Dendritic cell treated with granulocyte-macrophage colony-stimulating factor and Interleukin-4, amounts not matched to agents 40 ng/mL and 50 ng/mL, for 4 days (primary cell): ENCODE data around the gene MOB3B.

Experiments
- H3K27ac Mint-ChIP-seq: one replicate; pipeline ENCODE4 v1.8.0; 2022; ENCODE audit warnings: mild to moderate bottlenecking, mixed read lengths
- H3K27me3 Mint-ChIP-seq: one replicate; pipeline ENCODE4 v1.8.0; 2022; ENCODE audit warnings: mild to moderate bottlenecking, mixed read lengths
- H3K36me3 Mint-ChIP-seq: one replicate; pipeline ENCODE4 v1.8.0; 2022; ENCODE audit warnings: low read depth, mixed read lengths
- H3K4me1 Mint-ChIP-seq: one replicate; pipeline ENCODE4 v1.8.0; 2022; ENCODE audit warnings: low read depth, mixed read lengths
- H3K4me3 Mint-ChIP-seq: one replicate; pipeline ENCODE4 v1.8.0; 2022; ENCODE audit warnings: mild to moderate bottlenecking, moderate library complexity, mixed read lengths
- H3K9me3 Mint-ChIP-seq: one replicate; pipeline ENCODE4 v1.8.0; 2022; ENCODE audit warnings: mixed read lengths
- intact Hi-C: fragments of 100-400 bp; cut with micrococcal nuclease; formaldehyde crosslinking; loops from one replicate; pipeline ENCODE4 v1.15.0; 2022

MOB3B gene

DNA sequence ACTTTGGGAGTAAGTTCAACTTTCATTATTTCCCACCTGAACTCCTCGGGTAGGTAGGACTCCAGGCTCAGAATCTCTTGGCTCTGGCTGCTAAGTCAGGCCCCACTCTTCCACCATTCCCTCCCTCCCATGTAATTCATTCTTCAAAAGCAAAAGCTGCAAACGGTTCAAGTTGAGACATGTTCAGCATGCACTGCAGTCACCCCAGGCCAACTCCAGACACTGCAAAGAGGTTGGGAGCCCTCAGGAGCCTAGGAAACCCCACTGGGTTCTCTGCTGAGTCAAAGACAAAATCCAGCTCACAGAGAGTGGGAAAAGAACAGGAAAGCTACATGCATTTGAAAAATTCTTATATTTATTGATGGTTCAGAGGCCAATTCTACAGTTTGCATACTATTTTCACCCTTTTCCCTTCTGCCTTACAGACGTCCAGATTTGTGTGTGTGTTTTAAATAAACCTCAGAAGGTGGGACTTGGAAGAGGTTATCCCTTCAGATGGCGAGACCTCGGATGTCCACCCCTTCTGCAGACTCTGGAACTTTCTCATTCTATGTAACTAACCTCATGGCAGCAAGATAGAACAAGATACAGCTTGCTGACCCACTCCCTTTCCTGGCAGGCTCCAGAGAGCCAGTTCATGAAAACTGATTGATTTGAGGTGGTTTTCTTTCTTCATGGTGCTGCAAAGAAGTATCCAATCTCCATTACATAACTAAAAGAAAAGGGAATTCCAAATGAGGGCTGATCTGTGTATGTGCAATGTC, 167.0 kb downstream of the MOB3B start:
- H3K4me1 Mint-ChIP-seq, result peaks cover 71% of the 10 kb centered on the region
- H3K9me3 Mint-ChIP-seq, result no peaks in the 10 kb centered on the region
- intact Hi-C loops, result no loop called here
- no peak overlapping the region for H3K4me3 Mint-ChIP-seq
- H3K36me3 Mint-ChIP-seq, result peaks cover 79% of the 10 kb centered on the region
- H3K27ac Mint-ChIP-seq, result peak overlapping the region; percentile 72
- no peaks in the 10 kb centered on the region for H3K27me3 Mint-ChIP-seq

DNA sequence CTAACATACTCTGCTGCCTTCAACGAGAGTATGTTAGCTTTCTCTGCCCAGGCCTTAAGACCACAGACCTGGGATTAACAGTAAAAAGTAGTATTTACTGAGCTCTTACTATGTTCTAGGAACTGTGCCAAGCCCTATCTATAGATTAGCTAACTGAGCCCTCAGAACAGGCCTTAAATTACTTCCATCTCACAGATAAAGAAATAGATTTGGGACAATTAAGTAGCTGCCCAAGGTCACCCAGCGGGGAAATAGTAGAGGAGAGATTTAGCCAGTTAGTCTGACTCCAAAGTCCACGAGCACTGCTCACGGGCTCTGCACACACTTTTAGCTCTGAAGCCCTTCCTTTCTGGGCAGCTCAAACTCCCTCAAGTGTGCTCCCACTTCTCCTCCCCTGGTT, 168.1 kb downstream of the MOB3B start:
- intact Hi-C loops, result no loop called here
- Mint-ChIP-seq H3K27me3 (no peaks in the 10 kb centered on the region), H3K4me3 (no peak overlapping the region), H3K27ac (peak overlapping the region; percentile 72), H3K4me1 (peaks cover 71% of the 10 kb centered on the region), H3K36me3 (peaks cover 78% of the 10 kb centered on the region), H3K9me3 (no peaks in the 10 kb centered on the region)

DNA sequence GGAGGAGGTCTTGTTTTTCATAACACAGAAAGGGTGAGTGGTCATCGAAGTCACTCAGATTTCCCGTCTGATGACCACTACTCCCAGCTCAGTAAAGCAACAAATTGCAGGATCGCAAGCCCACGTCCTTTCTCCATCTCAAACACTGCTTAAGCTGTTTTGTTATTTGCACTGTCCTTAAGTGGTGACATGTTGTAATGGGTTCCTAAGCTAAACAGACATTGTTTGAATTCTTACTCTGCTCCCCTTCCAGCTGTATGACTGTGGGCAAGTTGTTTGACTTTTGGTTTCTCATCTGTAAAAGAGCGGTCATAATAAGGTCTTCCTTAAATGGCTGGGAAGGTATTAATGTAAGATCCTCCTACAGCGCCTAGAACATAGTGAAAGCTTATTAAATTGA, 169.9 kb downstream of the MOB3B start:
- peaks cover 62% of the 10 kb centered on the region for H3K4me1 Mint-ChIP-seq
- H3K27ac Mint-ChIP-seq, result no peak overlapping the region
- H3K36me3 Mint-ChIP-seq, result peaks cover 66% of the 10 kb centered on the region
- no peaks in the 10 kb centered on the region for H3K9me3 Mint-ChIP-seq
- intact Hi-C loops, result no loop called here
- no peaks in the 10 kb centered on the region for H3K27me3 Mint-ChIP-seq
- no peak overlapping the region for H3K4me3 Mint-ChIP-seq

DNA sequence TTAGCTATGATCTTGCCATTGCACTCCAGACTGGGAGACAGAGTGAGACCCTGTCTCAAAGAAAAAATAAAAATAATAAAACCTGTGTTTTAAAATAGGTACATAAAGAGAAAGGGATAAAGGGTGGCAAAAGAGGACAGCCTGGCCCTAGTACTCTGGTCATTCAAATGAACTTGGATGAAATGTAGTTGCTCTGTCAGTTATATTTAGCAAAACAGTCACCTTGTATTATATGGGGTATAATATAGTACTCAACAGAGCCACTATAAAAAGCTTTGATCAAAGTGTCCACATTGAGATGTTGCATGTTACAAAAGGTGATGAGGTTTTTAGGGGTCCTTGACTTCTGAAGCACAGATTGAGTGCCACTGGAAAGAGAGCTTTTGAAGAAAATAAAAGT, 171.6 kb downstream of the MOB3B start:
- H3K4me3 Mint-ChIP-seq, result no peak overlapping the region
- intact Hi-C loops, result no loop called here
- peaks cover 69% of the 10 kb centered on the region for H3K36me3 Mint-ChIP-seq
- no peaks in the 10 kb centered on the region for H3K9me3 Mint-ChIP-seq
- no peaks in the 10 kb centered on the region for H3K27me3 Mint-ChIP-seq
- H3K4me1 Mint-ChIP-seq, result peaks cover 76% of the 10 kb centered on the region
- no peak overlapping the region for H3K27ac Mint-ChIP-seq

DNA sequence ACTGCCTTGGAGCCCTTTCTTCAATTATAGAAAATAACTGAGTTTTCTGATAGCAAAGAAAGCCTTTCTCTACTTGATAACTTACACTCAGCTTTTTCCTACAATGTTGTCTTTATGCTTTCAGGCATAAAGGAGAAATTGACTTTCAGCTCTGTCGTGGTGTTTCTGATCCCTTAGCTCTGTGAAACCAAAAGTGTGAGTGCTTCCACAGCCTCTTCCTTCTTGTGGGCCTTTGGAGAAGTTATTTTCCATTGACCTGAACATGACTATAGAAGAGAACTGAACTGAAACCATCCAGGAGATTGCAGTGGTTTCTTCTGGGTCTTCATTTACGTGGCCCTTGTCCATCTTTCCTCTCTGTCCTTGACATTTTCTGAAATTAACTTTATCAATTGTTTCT, 173.2 kb downstream of the MOB3B start:
- intact Hi-C loops, result no loop called here
- Mint-ChIP-seq H3K27ac (peak overlapping the region; percentile 81), H3K4me3 (no peak overlapping the region), H3K4me1 (peaks cover 75% of the 10 kb centered on the region), H3K27me3 (no peaks in the 10 kb centered on the region), H3K9me3 (no peaks in the 10 kb centered on the region), H3K36me3 (peaks cover 67% of the 10 kb centered on the region)

DNA sequence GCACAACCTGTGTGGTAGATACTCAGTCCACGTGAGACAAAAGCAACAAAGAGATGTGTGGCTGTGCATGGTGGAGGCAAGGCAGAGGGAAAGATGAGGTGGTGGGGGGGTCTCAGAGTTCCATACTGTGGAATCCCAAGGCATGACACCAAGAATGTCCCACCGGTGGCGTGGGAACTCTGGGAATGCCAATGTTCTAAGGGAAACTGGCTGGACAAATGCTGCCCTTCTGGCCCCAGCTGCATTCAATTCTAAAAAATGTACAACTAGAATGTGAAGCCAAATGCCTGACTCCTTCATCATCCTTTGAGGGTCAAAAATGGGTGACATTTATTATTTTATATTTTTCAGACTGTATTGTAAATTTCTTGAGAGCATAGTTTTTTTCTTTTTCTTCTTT, 174.4 kb downstream of the MOB3B start:
- Mint-ChIP-seq H3K4me1 (peaks cover 76% of the 10 kb centered on the region), H3K27me3 (no peaks in the 10 kb centered on the region), H3K36me3 (peaks cover 67% of the 10 kb centered on the region), H3K9me3 (no peaks in the 10 kb centered on the region), H3K4me3 (no peak overlapping the region), H3K27ac (peak overlapping the region; percentile 77)
- intact Hi-C loops, result no loop called here

DNA sequence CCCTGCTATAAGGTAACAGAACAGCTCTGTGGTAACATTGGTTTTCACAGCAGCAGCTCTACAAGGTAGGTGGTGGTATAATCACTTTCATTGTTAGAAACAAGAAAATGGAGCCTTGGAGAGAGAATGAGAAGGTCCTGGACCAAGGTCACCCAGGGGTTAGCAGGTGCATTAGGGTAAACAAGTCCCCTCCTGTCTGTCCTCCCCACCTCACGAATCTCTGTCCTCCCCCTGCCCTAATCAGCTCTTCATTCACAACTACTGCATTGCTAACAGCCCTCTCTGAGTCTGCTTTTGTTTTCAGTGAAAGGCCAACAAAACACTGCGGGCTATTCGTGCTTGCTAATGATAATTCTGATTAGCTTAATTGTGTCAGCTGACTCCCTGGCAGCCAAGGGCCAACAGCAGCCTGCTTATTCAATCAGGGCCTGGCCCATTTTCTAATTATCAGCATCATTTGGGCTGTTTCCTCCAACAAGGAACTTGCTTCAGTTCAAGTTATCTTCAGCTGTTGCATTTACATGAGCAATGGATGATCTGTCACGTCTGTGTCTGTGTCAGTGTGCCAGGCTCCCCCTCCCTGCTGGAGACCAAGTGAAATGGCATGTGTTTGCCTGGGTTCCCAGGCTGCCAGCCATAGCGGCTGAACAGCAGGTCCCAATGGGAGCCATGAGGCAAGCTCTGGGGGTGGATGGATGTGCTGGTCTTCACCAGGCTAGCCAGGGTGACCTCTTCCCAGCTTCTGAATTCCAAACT, 176.0 kb downstream of the MOB3B start:
- peak overlapping the region; percentile 77 for H3K27ac Mint-ChIP-seq
- no peaks in the 10 kb centered on the region for H3K27me3 Mint-ChIP-seq
- peaks cover 82% of the 10 kb centered on the region for H3K4me1 Mint-ChIP-seq
- H3K9me3 Mint-ChIP-seq, result no peaks in the 10 kb centered on the region
- no peak overlapping the region for H3K4me3 Mint-ChIP-seq
- peaks cover 62% of the 10 kb centered on the region for H3K36me3 Mint-ChIP-seq
- intact Hi-C loops, result loop anchor here (1.0 kb wide), 1 partner anchor 176 kb away; the partner anchor contains the start of gene MOB3B

DNA sequence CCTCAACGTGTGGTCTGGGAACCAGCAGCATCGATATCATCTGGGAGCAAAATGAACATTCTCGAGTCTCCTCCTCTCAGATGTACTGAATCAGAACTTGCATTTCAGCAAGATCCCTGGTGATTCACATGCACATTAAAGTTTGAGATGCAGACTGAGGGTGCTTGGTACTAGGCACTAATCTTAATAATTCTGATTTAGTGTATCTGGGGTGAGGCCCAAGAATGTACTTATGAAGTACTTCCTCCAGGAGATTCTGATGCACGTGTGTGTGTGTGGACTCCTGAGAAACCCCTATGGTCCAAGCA, 176.5 kb downstream of the MOB3B start:
- Mint-ChIP-seq H3K9me3 (no peaks in the 10 kb centered on the region), H3K4me3 (peak overlapping the region; percentile 21), H3K27me3 (no peaks in the 10 kb centered on the region), H3K36me3 (peaks cover 57% of the 10 kb centered on the region), H3K27ac (peak overlapping the region; percentile 77), H3K4me1 (peaks cover 81% of the 10 kb centered on the region)
- intact Hi-C loops, result no loop called here

DNA sequence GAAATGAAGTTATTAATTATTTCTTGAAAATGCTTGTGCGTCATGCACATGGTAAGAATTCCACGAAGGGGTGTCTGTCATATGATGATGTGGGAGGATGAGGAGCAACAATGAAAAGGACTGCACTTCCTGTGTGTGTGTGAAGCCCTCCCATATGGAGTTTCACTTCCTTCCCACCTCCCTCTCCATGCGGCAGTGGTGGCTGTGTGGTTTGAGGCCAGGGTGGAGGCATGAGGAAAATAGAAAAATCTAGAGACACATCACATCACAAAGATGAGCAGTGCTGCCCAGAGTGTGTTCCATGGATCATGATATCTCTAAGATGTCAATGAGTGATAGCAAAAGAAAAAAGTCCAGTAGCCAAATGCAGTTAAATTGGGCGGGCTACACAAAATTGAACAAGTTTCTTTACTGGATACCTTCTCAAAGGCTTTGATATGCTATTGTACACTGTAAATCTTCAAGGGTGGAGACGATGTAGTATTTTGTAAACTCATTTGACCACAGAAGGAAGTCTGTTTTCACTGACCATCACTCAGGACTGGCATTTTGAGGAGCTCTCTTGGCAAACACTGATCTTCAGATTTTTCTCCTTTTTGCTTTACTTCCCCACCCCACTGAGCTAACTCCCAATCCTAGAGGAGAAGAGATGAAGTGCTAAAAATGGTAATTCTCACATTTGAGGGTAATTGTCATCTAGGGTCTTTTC, 177.0 kb downstream of the MOB3B start:
- peak overlapping the region; percentile 21 for H3K4me3 Mint-ChIP-seq
- H3K4me1 Mint-ChIP-seq, result peaks cover 83% of the 10 kb centered on the region
- no peaks in the 10 kb centered on the region for H3K27me3 Mint-ChIP-seq
- H3K27ac Mint-ChIP-seq, result peak overlapping the region; percentile 77
- intact Hi-C loops, result loop anchor here (1.0 kb wide), 2 partner anchors 14 to 108 kb away; no protein-coding TSS in a partner anchor
- peaks cover 52% of the 10 kb centered on the region for H3K36me3 Mint-ChIP-seq
- H3K9me3 Mint-ChIP-seq, result no peaks in the 10 kb centered on the region

DNA sequence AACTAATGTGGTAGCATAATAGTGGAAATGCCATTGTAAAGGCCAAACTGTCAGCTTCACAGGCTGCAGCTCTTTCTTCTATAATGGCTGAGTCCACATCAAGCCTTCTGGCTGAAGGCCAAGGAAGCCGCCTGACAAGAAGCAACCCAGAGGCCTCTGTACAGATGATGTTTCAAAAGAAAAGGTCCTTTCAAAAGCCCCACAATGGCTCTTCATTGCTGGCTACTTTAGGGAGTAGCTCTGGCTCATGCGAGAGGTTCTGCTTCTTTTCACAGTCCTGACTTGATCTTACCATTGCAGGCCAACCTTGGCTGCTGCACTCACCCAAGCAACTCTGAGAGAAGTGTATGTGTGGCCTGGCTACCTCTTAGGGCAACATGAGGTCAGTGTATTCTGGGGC, 178.2 kb downstream of the MOB3B start:
- no peaks in the 10 kb centered on the region for H3K9me3 Mint-ChIP-seq
- H3K27ac Mint-ChIP-seq, result peak overlapping the region; percentile 77
- H3K4me1 Mint-ChIP-seq, result peaks cover 78% of the 10 kb centered on the region
- no peaks in the 10 kb centered on the region for H3K27me3 Mint-ChIP-seq
- no peak overlapping the region for H3K4me3 Mint-ChIP-seq
- intact Hi-C loops, result no loop called here
- H3K36me3 Mint-ChIP-seq, result peaks cover 46% of the 10 kb centered on the region

DNA sequence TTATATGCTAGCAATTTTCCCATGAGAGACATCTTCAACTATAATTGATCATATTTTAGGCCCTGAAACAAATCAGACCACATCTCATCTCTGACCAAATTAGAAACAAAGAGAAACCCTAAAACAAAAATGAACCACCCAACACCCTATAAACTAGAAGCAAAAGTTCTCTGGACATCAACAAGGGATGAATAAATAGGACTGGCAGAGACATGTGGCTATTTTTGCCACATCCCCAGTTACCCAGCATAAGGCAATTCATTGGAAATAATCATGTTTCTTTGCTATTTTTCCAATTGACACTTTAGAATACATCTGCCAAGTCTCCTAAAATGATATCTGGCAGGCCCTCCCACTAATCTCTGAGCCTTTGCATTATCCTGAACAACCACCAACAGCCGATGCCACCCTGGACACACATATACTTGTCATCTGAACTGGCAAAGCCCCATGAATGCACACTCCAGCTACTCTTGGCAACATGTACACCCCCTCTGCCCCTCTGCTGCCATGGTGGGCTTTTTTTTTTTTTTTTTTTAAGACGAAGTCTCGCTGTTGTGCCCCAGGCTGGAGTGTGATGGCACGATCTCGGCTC, 179.1 kb downstream of the MOB3B start:
- no peak overlapping the region for H3K4me3 Mint-ChIP-seq
- peak overlapping the region; percentile 77 for H3K27ac Mint-ChIP-seq
- no peaks in the 10 kb centered on the region for H3K9me3 Mint-ChIP-seq
- intact Hi-C loops, result no loop called here
- H3K4me1 Mint-ChIP-seq, result peaks cover 81% of the 10 kb centered on the region
- no peaks in the 10 kb centered on the region for H3K27me3 Mint-ChIP-seq
- peaks cover 53% of the 10 kb centered on the region for H3K36me3 Mint-ChIP-seq

DNA sequence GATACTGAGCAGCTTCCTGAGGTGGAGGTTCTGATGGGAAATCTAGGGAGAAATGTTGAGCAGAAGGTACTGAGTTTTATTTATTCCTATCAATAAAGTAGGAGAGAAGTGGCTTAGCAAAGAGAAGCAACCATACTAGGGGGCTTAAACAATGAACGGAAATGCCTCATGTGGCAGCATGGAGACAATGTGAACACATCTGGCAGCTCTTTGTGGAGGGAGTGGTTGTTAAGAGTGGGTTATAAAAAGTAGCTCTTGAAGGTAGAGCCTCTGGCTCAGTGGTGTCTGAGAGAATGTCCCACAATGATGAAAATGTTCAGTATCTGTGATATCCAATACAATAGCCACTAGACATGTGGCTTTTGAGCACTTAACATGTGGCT, 179.9 kb downstream of the MOB3B start:
- H3K27ac Mint-ChIP-seq, result peak overlapping the region; percentile 77
- peaks cover 61% of the 10 kb centered on the region for H3K36me3 Mint-ChIP-seq
- no peak overlapping the region for H3K4me3 Mint-ChIP-seq
- H3K9me3 Mint-ChIP-seq, result no peaks in the 10 kb centered on the region
- H3K4me1 Mint-ChIP-seq, result peaks cover 82% of the 10 kb centered on the region
- no peaks in the 10 kb centered on the region for H3K27me3 Mint-ChIP-seq
- intact Hi-C loops, result no loop called here

DNA sequence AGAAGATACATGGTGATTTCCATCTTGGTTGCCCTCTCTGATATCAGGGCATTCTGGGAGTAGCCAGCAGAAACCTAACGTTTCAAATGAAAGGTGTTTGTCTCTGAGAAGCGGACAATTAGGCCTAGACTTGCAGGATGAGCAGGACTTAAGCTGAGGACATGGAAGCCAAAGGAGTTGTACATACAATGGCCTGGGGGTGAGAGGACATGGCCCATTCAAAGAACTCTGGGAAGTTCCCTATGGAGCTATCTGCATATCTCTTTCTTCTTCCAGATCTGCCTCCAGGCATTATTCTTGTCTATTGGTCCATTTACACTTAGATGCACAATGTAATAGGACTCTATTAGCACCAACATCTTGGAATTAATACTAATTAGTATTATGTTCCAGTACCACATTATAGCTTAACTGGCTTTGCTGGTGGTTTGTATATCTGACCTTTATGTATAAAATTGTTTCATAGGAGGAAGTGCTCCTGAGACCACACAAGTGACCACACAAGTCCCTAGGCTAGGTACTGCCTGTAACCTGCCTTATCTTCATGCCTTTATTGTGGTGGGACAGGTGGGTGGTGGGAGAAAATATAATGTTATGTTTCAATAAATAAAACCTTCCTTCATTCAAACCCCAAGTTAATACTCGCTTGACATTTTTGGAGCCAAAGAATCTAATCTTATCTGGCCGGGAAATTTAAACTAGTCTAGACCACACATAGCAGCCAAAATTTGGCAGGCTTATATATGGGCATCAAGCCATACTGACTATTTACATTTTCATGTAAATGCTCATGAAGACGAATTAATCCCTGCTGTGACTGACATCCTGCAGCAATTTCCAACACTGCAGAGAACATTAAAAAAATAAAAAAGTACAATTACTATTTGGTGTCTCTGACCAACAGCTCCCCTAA, 180.6 kb downstream of the MOB3B start:
- no peaks in the 10 kb centered on the region for H3K9me3 Mint-ChIP-seq
- peak overlapping the region; percentile 77 for H3K27ac Mint-ChIP-seq
- intact Hi-C loops, result loop anchor here (1.0 kb wide), 1 partner anchor 11 kb away; no protein-coding TSS in a partner anchor
- H3K4me1 Mint-ChIP-seq, result peaks cover 82% of the 10 kb centered on the region
- H3K27me3 Mint-ChIP-seq, result no peaks in the 10 kb centered on the region
- H3K4me3 Mint-ChIP-seq, result no peak overlapping the region
- H3K36me3 Mint-ChIP-seq, result peaks cover 60% of the 10 kb centered on the region
